Activated CD8-positive, alpha-beta T cell treated with anti-CD3 and anti-CD28 coated beads for 36 hours (primary cell): Measurements from ENCODE around the gene MYO9B. TPM values are rescaled to one million over a fixed set of nuclear protein-coding genes. Genes with fewer than 3 reads are reported as not detected.

ENCODE experiments used
- ATAC-seq: fragments of 200-7000 bp; cut with Tn5 transposase; one replicate; pipeline ENCODE4 v1.10.0; 2021; ENCODE audit warnings: mild to moderate bottlenecking, moderate library complexity
- CTCF ChIA-PET: fragments of 350-600 bp; sonication (Branson Sonifier 250); formaldehyde crosslinking; loops from one replicate; lab custom pipeline; 2021; ENCODE audit warnings: antibody characterized with exemption; lab: Charles Lee
- POLR2A ChIA-PET: fragments of 350-600 bp; sonication (Branson Sonifier 250); formaldehyde crosslinking; loops from one replicate; lab custom pipeline; 2021; ENCODE audit warnings: antibody characterized with exemption; lab: Charles Lee
- DNase-seq: peaks from one replicate; pipeline ENCODE4 v3.0.0-alpha.2; 2020
- H3K27ac Mint-ChIP-seq: one replicate; pipeline ENCODE4 v1.8.0; 2021; ENCODE audit warnings: mild to moderate bottlenecking, mixed read lengths
- H3K27me3 Mint-ChIP-seq: one replicate; pipeline ENCODE4 v1.8.0; 2021; ENCODE audit warnings: mixed read lengths
- H3K36me3 Mint-ChIP-seq: one replicate; pipeline ENCODE4 v1.8.0; 2021; ENCODE audit warnings: low read depth, mixed read lengths
- H3K4me1 Mint-ChIP-seq: one replicate; pipeline ENCODE4 v1.8.0; 2021; ENCODE audit warnings: low read depth, mixed read lengths
- H3K4me3 Mint-ChIP-seq: one replicate; pipeline ENCODE4 v1.8.0; 2021; ENCODE audit warnings: mild to moderate bottlenecking, moderate library complexity, mixed read lengths
- H3K9me3 Mint-ChIP-seq: one replicate; pipeline ENCODE4 v1.8.0; 2021; ENCODE audit warnings: mixed read lengths
- CTCF ChIP-seq: fragments of 200-600 bp; IDR thresholded peaks from one replicate; pipeline ENCODE4 v1.8.0; 2022; ENCODE audit warnings: antibody characterized with exemption, mild to moderate bottlenecking
- intact Hi-C: fragments of 100-400 bp; cut with micrococcal nuclease; formaldehyde crosslinking; loops from one replicate; pipeline ENCODE4 v1.10.0; 2022
- total RNA-seq, 2 experiments: library from RNA; stranded (reverse); gene quantifications; one replicate each; pipeline ENCODE4 v1.2.3, GENCODE V29; 2021

MYO9B gene
- total RNA-seq, 2 experiments from 2014 or later, result 111 to 112 TPM

GRCh38 chr19:17235971-17236777, 160.6 kb downstream of the MYO9B start:
- ATAC-seq (peak; percentile 11), DNase-seq (no peak)
- POLR2A ChIA-PET, result interaction anchor here (0.7 to 3.1 kb wide), 6 partner anchors 8 to 53 kb away, joined by 4 to 17 read pairs (median 4); partner anchors contain the start of genes OCEL1 and USE1
- peak overlapping the region; percentile 81 for H3K4me3 Mint-ChIP-seq
- H3K27me3 Mint-ChIP-seq, result no peaks in the 10 kb centered on the region
- H3K4me1 Mint-ChIP-seq, result peaks cover 5% of the 10 kb centered on the region
- H3K9me3 Mint-ChIP-seq, result no peaks in the 10 kb centered on the region
- intact Hi-C loops, result no loop called here
- no peak for TF ChIP-seq CTCF
- CTCF ChIA-PET, result interaction anchor here (0.7 to 2.7 kb wide), 16 partner anchors 8 to 615 kb away, joined by 3 to 18 read pairs (median 5); partner anchors contain the start of genes BABAM1, OCEL1, USE1 and USHBP1
- H3K27ac Mint-ChIP-seq, result no peak overlapping the region
- peaks cover 8% of the 10 kb centered on the region for H3K36me3 Mint-ChIP-seq

- Mint-ChIP-seq H3K4me3 (peak overlapping the region; percentile 81), H3K27me3 (no peaks in the 10 kb centered on the region)
- no peak for TF ChIP-seq CTCF
Observed at GRCh38 chr19:17236811-17237543, 161.4 kb downstream of the MYO9B start.

GRCh38 chr19:17237747-17238706, 162.4 kb downstream of the MYO9B start:
- ChIA-PET POLR2A (interaction anchor here (2.1 to 2.2 kb wide), 2 partner anchors 12 to 23 kb away, joined by 5 to 11 read pairs; partner anchors contain the start of genes OCEL1 and USE1), CTCF (interaction anchor here (1.2 kb wide), 2 partner anchors 9 to 29 kb away, joined by 3 read pairs; no protein-coding TSS in a partner anchor)
- TF ChIP-seq CTCF, result no peak
- peaks cover 5% of the 10 kb centered on the region for H3K4me1 Mint-ChIP-seq
- no peaks in the 10 kb centered on the region for H3K27me3 Mint-ChIP-seq
- intact Hi-C loops, result no loop called here
- no peak for DNase-seq
- H3K9me3 Mint-ChIP-seq, result no peaks in the 10 kb centered on the region
- H3K4me3 Mint-ChIP-seq, result peak overlapping the region; percentile 21
- peaks cover 3% of the 10 kb centered on the region for H3K36me3 Mint-ChIP-seq
- no peak for ATAC-seq
- H3K27ac Mint-ChIP-seq, result no peak overlapping the region

More at GRCh38 chr19:17236811-17237543, 161.4 kb downstream of the MYO9B start:
- no peak for DNase-seq
- no peaks in the 10 kb centered on the region for H3K9me3 Mint-ChIP-seq
- peaks cover 5% of the 10 kb centered on the region for H3K4me1 Mint-ChIP-seq
- intact Hi-C loops, result no loop called here
- peaks cover 5% of the 10 kb centered on the region for H3K36me3 Mint-ChIP-seq
- POLR2A ChIA-PET, result interaction anchor here (1.2 to 3.1 kb wide), 3 partner anchors 10 to 46 kb away, joined by 4 to 17 read pairs (median 11); partner anchors contain the start of genes OCEL1 and USE1
- ATAC-seq, result no peak
- H3K27ac Mint-ChIP-seq, result no peak overlapping the region
- CTCF ChIA-PET, result interaction anchor here (0.7 to 2.7 kb wide), 2 partner anchors 11 to 23 kb away, joined by 3 to 12 read pairs; partner anchors contain the start of gene OCEL1

GRCh38 chr19:17240062-17240752, 164.6 kb downstream of the MYO9B start:
- ATAC-seq (no peak), DNase-seq (no peak)
- ChIA-PET CTCF (interaction anchor here (0.7 to 1.0 kb wide), 2 partner anchors 9 to 20 kb away, joined by 3 read pairs; no protein-coding TSS in a partner anchor), POLR2A (interaction anchor here (1.0 kb wide), 1 partner anchor 20 kb away, joined by 3 read pairs; no protein-coding TSS in a partner anchor)
- Mint-ChIP-seq H3K4me1 (no peaks in the 10 kb centered on the region), H3K9me3 (no peaks in the 10 kb centered on the region), H3K4me3 (no peak overlapping the region), H3K27ac (no peak overlapping the region), H3K27me3 (no peaks in the 10 kb centered on the region), H3K36me3 (no peaks in the 10 kb centered on the region)
- intact Hi-C loops, result no loop called here
- TF ChIP-seq CTCF, result no peak
